Muscle of back (tissue), 11 donors: Measurements from ENCODE around the gene CPO. TPM values are rescaled to one million over a fixed set of nuclear protein-coding genes. Genes with fewer than 3 reads are reported as not detected.

Source experiments
- DNase-seq, 3 donors: peaks; one replicate each; pipeline versions ENCODE4 v3.0.0 to v3.0.0-alpha.2; 2013
- polyA plus RNA-seq, 10 donors: library from polyadenylated mRNA; unstranded; fragments of 120-200 nt; gene quantifications; one replicate each; pipeline ENCODE4 v1.2.1, GENCODE V29; 2013; ENCODE audit not compliant: insufficient read length in 10 of 10

Gene CPO
- polyA plus RNA-seq, 10 donors, result 0.16 to 0.42 (median 0.26) TPM; not detected in 1

GRCh38 chr2:206971805-206972204, 32.5 kb downstream of the CPO start:
- DNase-seq, result peak in 1 of 3 donors; percentile 61

GRCh38 chr2:206974551-206974950, 35.2 kb downstream of the CPO start:
- DNase-seq, result peak; percentile 71 to 86 (median 72)

- peak in 2 of 3 donors; percentile 65 to 77 for DNase-seq
These were observed 39.4 kb downstream of the CPO start for GRCh38 chr2:206978746-206979145.

GRCh38 chr2:206979365-206979764, 40.0 kb downstream of the CPO start:
- no peak for DNase-seq

GRCh38 chr2:206979922-206980321, 40.6 kb downstream of the CPO start:
- DNase-seq, result no peak

GRCh38 chr2:206980413-206980812, 41.1 kb downstream of the CPO start:
- DNase-seq, result no peak

GRCh38 chr2:206981086-206981674, 41.9 kb downstream of the CPO start:
- no peak for DNase-seq

GRCh38 chr2:206981739-206982340, 42.5 kb downstream of the CPO start:
- peak; percentile 65 to 81 (median 66) for DNase-seq

- DNase-seq, result no peak
These were observed 43.1 kb downstream of the CPO start for GRCh38 chr2:206982360-206982955.

GRCh38 chr2:206983161-206983859, 44.0 kb downstream of the CPO start:
- DNase-seq, result peak in 1 of 3 donors; percentile 61

GRCh38 chr2:206984206-206984605, 44.9 kb downstream of the CPO start:
- no peak for DNase-seq

- no peak for DNase-seq
These were observed 47.6 kb downstream of the CPO start for GRCh38 chr2:206986943-206987342.

GRCh38 chr2:206987810-206988209, 48.5 kb downstream of the CPO start:
- no peak for DNase-seq

- DNase-seq, result no peak
These were observed 49.6 kb downstream of the CPO start for GRCh38 chr2:206988884-206989283.

GRCh38 chr2:206989311-206989710, 50.0 kb downstream of the CPO start:
- DNase-seq, result no peak

GRCh38 chr2:206990360-206990759, 51.0 kb downstream of the CPO start:
- peak in 1 of 3 donors; percentile 47 for DNase-seq

- no peak for DNase-seq
These were observed 51.8 kb downstream of the CPO start for GRCh38 chr2:206991070-206991469.

GRCh38 chr2:206993396-206993911, 54.1 kb downstream of the CPO start:
- DNase-seq, result no peak

- no peak for DNase-seq
These were observed 54.6 kb downstream of the CPO start for GRCh38 chr2:206993964-206994363.

GRCh38 chr2:206996556-206997065, 57.3 kb downstream of the CPO start:
- DNase-seq, result no peak

- DNase-seq, result no peak
These were observed 69.0 kb downstream of the CPO start for GRCh38 chr2:207008105-207008990.
